GM12872 (cell line): ENCODE measurements around the gene NPHP4.

Experiments
- TF ChIP-seq, protein P1 (sequence below): IDR thresholded peaks from 3 replicates; pipeline ENCODE4 v1.5.1; 2011; ENCODE audit warnings: low read depth, mild to moderate bottlenecking, low read length, moderate library complexity; ENCODE audit not compliant: insufficient read depth

The NPHP4 gene

GRCh38 chr1:6022193-6022592, 30.0 kb upstream of the NPHP4 start:
- TF ChIP-seq, protein P1, sequence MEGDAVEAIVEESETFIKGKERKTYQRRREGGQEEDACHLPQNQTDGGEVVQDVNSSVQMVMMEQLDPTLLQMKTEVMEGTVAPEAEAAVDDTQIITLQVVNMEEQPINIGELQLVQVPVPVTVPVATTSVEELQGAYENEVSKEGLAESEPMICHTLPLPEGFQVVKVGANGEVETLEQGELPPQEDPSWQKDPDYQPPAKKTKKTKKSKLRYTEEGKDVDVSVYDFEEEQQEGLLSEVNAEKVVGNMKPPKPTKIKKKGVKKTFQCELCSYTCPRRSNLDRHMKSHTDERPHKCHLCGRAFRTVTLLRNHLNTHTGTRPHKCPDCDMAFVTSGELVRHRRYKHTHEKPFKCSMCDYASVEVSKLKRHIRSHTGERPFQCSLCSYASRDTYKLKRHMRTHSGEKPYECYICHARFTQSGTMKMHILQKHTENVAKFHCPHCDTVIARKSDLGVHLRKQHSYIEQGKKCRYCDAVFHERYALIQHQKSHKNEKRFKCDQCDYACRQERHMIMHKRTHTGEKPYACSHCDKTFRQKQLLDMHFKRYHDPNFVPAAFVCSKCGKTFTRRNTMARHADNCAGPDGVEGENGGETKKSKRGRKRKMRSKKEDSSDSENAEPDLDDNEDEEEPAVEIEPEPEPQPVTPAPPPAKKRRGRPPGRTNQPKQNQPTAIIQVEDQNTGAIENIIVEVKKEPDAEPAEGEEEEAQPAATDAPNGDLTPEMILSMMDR: no peak

DNA sequence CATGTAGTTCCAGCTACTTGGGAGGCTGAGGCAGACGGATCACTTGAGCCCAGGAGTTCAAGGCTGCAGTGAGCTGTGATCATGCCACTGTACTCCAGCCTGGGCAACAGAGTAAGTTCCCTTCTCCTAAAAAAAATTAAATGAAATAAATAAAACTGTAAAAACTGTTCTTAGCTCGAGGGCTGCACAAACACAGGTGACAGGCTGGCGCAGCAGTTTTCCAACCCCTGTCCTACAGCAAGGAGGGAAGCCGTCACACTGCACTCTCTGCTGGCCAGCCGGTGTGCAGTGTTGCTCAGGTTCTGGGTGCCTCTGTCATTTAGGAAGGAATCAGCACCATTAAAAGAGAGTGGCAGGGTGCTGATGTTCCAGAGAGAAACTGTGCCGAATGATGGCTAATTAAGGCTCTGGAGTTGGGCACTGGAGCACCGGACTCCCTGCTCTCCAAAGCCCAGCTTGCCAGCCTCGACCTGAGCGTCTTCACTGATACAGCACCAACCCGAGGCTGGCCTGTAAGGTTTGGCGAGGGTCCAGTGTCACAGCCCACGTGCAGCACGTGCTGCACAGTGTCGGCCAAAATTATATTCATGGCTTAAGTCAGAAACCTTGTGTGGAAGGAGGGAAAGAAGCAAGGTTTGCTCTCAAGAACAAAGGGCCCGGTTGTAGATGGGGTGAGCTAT, 27.1 kb upstream of the NPHP4 start:
- TF ChIP-seq, protein P1: no peak

- TF ChIP-seq, protein P1: no peak
Measured at GRCh38 chr1:6016191-6016865, 24.1 kb upstream of the NPHP4 start.

GRCh38 chr1:6014130-6014999, 22.1 kb upstream of the NPHP4 start:
- TF ChIP-seq, protein P1: no peak

- TF ChIP-seq, protein P1: no peak
Measured at GRCh38 chr1:6013491-6013890, 21.3 kb upstream of the NPHP4 start.

DNA sequence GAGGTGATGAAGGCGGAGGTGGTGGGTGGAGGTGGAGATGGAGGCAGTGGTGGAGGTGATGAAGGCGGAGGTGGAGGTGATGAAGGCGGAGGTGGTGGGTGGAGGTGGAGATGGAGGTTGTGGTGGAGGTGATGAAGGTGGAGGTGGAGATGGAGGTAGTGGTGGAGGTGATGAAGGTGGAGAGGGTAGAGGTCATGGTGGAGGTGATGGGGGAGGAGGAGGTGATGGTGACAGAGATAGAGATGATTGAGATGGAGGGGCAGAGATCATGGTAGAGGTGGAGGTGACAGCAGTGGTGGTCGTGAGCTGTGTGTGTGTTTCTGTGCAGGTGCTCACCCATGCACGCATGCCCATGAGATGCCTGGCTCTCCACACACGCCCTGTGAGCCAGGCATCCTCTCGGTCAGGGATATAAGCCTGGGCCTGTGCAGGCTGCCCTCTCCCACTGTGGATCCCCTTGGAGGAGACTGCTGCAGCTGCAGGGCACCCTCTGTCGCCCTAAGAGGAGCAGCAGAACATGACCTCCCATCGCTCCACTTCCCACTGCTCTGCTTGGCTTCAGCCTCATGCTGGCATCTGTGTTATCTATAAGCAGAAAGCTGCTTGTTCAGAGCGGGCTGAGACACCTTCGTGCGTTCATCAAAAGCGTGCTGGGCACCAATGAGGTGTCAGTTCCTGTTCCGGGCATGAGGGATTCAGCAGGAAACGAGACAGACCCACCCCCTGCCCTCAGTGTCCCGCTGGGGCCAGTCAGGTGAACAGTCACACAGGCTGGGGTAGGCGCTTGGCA, 20.5 kb upstream of the NPHP4 start:
- TF ChIP-seq, protein P1: no peak

- TF ChIP-seq, protein P1: no peak
Measured at GRCh38 chr1:6011946-6012258, 19.7 kb upstream of the NPHP4 start.
